ENCODE measurements around the gene MECR. TPM values are rescaled to one million over a fixed set of nuclear protein-coding genes. Genes with fewer than 3 reads are reported as not detected.
A peak's percentile ranks its signal among the peaks of the same experiment; 100 is the strongest.
"Not testable (repeated sequence)": the region's sequence is repeated elsewhere in the genome, so short reads cannot be mapped to it uniquely, and the experiment has no call there.

MECR gene
- total RNA-seq, 5 donors from 2014 or later (not counting 1 experiment from before 2014, with no cell fraction given), result 9.5 to 17.8 (median 17.3) TPM

GRCh38 chr1:29234881-29235280 is 4.1 kb upstream of the MECR start:
- H3K9me3 Mint-ChIP-seq; H3K9me3 ChIP-seq; H3K27ac Mint-ChIP-seq; H3K4me3 ChIP-seq (ENCODE audit: control insufficient read depth in 1 of 2, extremely low read depth in 1 of 2, low read length in 1 of 2); H3K36me3 ChIP-seq (ENCODE audit: control insufficient read depth in 2 of 2, extremely low read depth in 1 of 2, insufficient read depth in 1 of 2, low read length in 1 of 2); DNase-seq; CTCF ChIA-PET; H3K27ac ChIP-seq (ENCODE audit: low read length); H3K4me3 Mint-ChIP-seq; ATAC-seq (replicated peaks in 1 of 4); H3K36me3 Mint-ChIP-seq: not testable (repeated sequence)
- H3K4me1 Mint-ChIP-seq, result peaks cover 32 to 40% (median 40%) of the 10 kb centered on the region in 3 donors
- H3K27me3 Mint-ChIP-seq, result peaks cover 37 to 43% of the 10 kb centered on the region in 2 donors
- WGBS (ENCODE audit: insufficient coverage), result 89% methylated on average over 8 of the region's 9 CpGs
- POLR2A ChIA-PET, result interaction anchor here in 1 of 2 donors (0.7 kb wide), 1 partner anchor 1026 kb away, joined by 3 read pairs; no protein-coding TSS in a partner anchor
- Histone ChIP-seq H3K4me1 (ENCODE audit: control insufficient read depth in 1 of 2, extremely low read depth in 1 of 2, insufficient read depth in 2 of 2, low read length in 2 of 2) (peaks cover 11 to 27% of the 10 kb centered on the region in 2 experiments), H3K27me3 (replicated peaks in 1 of 2; ENCODE audit: control insufficient read depth in 2 of 2, extremely low read depth in 1 of 2, insufficient read depth in 2 of 2, low read length in 1 of 2) (peaks cover 5 to 40% of the 10 kb centered on the region in 2 experiments)

- Mint-ChIP-seq H3K36me3 (no peaks in the 10 kb centered on the region), H3K27ac (no peak overlapping the region), H3K9me3 (no peaks in the 10 kb centered on the region), H3K27me3 (peaks cover 33 to 40% of the 10 kb centered on the region in 2 donors), H3K4me3 (no peak overlapping the region), H3K4me1 (peaks cover 36 to 45% (median 40%) of the 10 kb centered on the region in 3 donors)
- ATAC-seq (replicated peaks in 1 of 4) (no peak), DNase-seq (no peak)
- Histone ChIP-seq H3K27ac (ENCODE audit: low read length) (no peak overlapping the region), H3K27me3 (replicated peaks in 1 of 2; ENCODE audit: control insufficient read depth in 2 of 2, extremely low read depth in 1 of 2, insufficient read depth in 2 of 2, low read length in 1 of 2) (peaks cover 5 to 36% of the 10 kb centered on the region in 2 experiments), H3K4me3 (ENCODE audit: control insufficient read depth in 1 of 2, extremely low read depth in 1 of 2, low read length in 1 of 2) (no peak overlapping the region), H3K36me3 (ENCODE audit: control insufficient read depth in 2 of 2, extremely low read depth in 1 of 2, insufficient read depth in 1 of 2, low read length in 1 of 2) (no peaks in the 10 kb centered on the region), H3K9me3 (no peaks in the 10 kb centered on the region), H3K4me1 (ENCODE audit: control insufficient read depth in 1 of 2, extremely low read depth in 1 of 2, insufficient read depth in 2 of 2, low read length in 2 of 2) (peaks cover 14 to 27% of the 10 kb centered on the region in 2 experiments)
- ChIA-PET CTCF (no interaction called here), POLR2A (interaction anchor here in 1 of 2 donors (0.7 kb wide), 1 partner anchor 1026 kb away, joined by 3 read pairs; no protein-coding TSS in a partner anchor)
- 67% methylated on average over 1 of the region's 1 CpG for WGBS (ENCODE audit: insufficient coverage)
Observed at GRCh38 chr1:29234471-29234870, 3.7 kb upstream of the MECR start.

- CTCF ChIA-PET, result no interaction called here
- Histone ChIP-seq H3K27ac (ENCODE audit: low read length) (no peak overlapping the region), H3K4me3 (ENCODE audit: control insufficient read depth in 1 of 2, extremely low read depth in 1 of 2, low read length in 1 of 2) (no peak overlapping the region), H3K4me1 (ENCODE audit: control insufficient read depth in 1 of 2, extremely low read depth in 1 of 2, insufficient read depth in 2 of 2, low read length in 2 of 2) (peaks cover 14 to 27% of the 10 kb centered on the region in 2 experiments), H3K9me3 (no peaks in the 10 kb centered on the region), H3K27me3 (replicated peaks in 1 of 2; ENCODE audit: control insufficient read depth in 2 of 2, extremely low read depth in 1 of 2, insufficient read depth in 2 of 2, low read length in 1 of 2) (peaks cover 5 to 28% of the 10 kb centered on the region in 2 experiments), H3K36me3 (ENCODE audit: control insufficient read depth in 2 of 2, extremely low read depth in 1 of 2, insufficient read depth in 1 of 2, low read length in 1 of 2) (no peaks in the 10 kb centered on the region)
- H3K9me3 Mint-ChIP-seq, result no peaks in the 10 kb centered on the region
- DNase-seq (no peak), ATAC-seq (replicated peaks in 1 of 4) (no peak)
- H3K36me3 Mint-ChIP-seq, result no peaks in the 10 kb centered on the region
- H3K27ac Mint-ChIP-seq, result no peak overlapping the region
- POLR2A ChIA-PET, result no interaction called here
- H3K4me1 Mint-ChIP-seq, result peaks cover 37 to 43% (median 38%) of the 10 kb centered on the region in 3 donors
- WGBS (ENCODE audit: insufficient coverage), result 93% methylated on average over 4 of the region's 4 CpGs
- H3K27me3 Mint-ChIP-seq, result peaks cover 27 to 33% of the 10 kb centered on the region in 2 donors
- no peak overlapping the region for H3K4me3 Mint-ChIP-seq
Observed at GRCh38 chr1:29233693-29234092, 3.0 kb upstream of the MECR start.

- Mint-ChIP-seq H3K9me3 (no peaks in the 10 kb centered on the region), H3K27me3 (peaks cover 20 to 26% of the 10 kb centered on the region in 2 donors), H3K4me1 (peaks cover 32 to 35% (median 33%) of the 10 kb centered on the region in 3 donors), H3K27ac (no peak overlapping the region), H3K4me3 (peak overlapping the region in 1 of 3 donors; percentile 45), H3K36me3 (no peaks in the 10 kb centered on the region)
- 84% methylated on average over 2 of the region's 3 CpGs for WGBS (ENCODE audit: insufficient coverage)
- Histone ChIP-seq H3K27ac (ENCODE audit: low read length) (no peak overlapping the region), H3K9me3 (no peaks in the 10 kb centered on the region), H3K4me3 (ENCODE audit: control insufficient read depth in 1 of 2, extremely low read depth in 1 of 2, low read length in 1 of 2) (no peak overlapping the region), H3K36me3 (ENCODE audit: control insufficient read depth in 2 of 2, extremely low read depth in 1 of 2, insufficient read depth in 1 of 2, low read length in 1 of 2) (no peaks in the 10 kb centered on the region), H3K4me1 (ENCODE audit: control insufficient read depth in 1 of 2, extremely low read depth in 1 of 2, insufficient read depth in 2 of 2, low read length in 2 of 2) (peaks cover 14 to 18% of the 10 kb centered on the region in 2 experiments), H3K27me3 (replicated peaks in 1 of 2; ENCODE audit: control insufficient read depth in 2 of 2, extremely low read depth in 1 of 2, insufficient read depth in 2 of 2, low read length in 1 of 2) (peaks cover 5 to 18% of the 10 kb centered on the region in 2 experiments)
- POLR2A ChIA-PET, result no interaction called here
- no peak for ATAC-seq (replicated peaks in 1 of 4)
- CTCF ChIA-PET, result interaction anchor here in 1 of 2 donors (0.5 kb wide), 1 partner anchor 115 kb away, joined by 4 read pairs; no protein-coding TSS in a partner anchor
- no peak for DNase-seq
Observed at GRCh38 chr1:29232387-29232786, 1.7 kb upstream of the MECR start.

- peaks cover 5 to 8% of the 10 kb centered on the region in 2 experiments for H3K4me1 ChIP-seq (ENCODE audit: control insufficient read depth in 1 of 2, extremely low read depth in 1 of 2, insufficient read depth in 2 of 2, low read length in 2 of 2)
- peaks cover 0 to 4% of the 10 kb centered on the region in 2 experiments for H3K27me3 ChIP-seq (replicated peaks in 1 of 2; ENCODE audit: control insufficient read depth in 2 of 2, extremely low read depth in 1 of 2, insufficient read depth in 2 of 2, low read length in 1 of 2)
- Mint-ChIP-seq H3K27me3 (peaks cover 7 to 11% of the 10 kb centered on the region in 2 donors), H3K9me3 (no peaks in the 10 kb centered on the region), H3K4me1 (peaks cover 20 to 21% (median 21%) of the 10 kb centered on the region in 3 donors), H3K36me3 (no peaks in the 10 kb centered on the region), H3K27ac (peak overlapping the region in 1 of 2 donors; percentile 93), H3K4me3 (peak overlapping the region; percentile 90 to 99 (median 92))
- WGBS (ENCODE audit: insufficient coverage), result 24% methylated on average over 3 of the region's 4 CpGs
- H3K9me3 ChIP-seq, result no peaks in the 10 kb centered on the region
- no peak for DNase-seq
- POLR2A ChIA-PET, result no interaction called here
- no peak for ATAC-seq (replicated peaks in 1 of 4)
- peak overlapping the region; percentile 32 for H3K27ac ChIP-seq (ENCODE audit: low read length)
- H3K36me3 ChIP-seq (ENCODE audit: control insufficient read depth in 2 of 2, extremely low read depth in 1 of 2, insufficient read depth in 1 of 2, low read length in 1 of 2), result no peaks in the 10 kb centered on the region
- CTCF ChIA-PET, result interaction anchor here in 1 of 2 donors (0.7 kb wide), 1 partner anchor 331 kb away, joined by 4 read pairs; no protein-coding TSS in a partner anchor
- H3K4me3 ChIP-seq (ENCODE audit: control insufficient read depth in 1 of 2, extremely low read depth in 1 of 2, low read length in 1 of 2), result peak overlapping the region; percentile 77 to 80
Observed at GRCh38 chr1:29230204-29230552, 556 bp downstream of the MECR start.

- CTCF ChIA-PET, result no interaction called here
- Histone ChIP-seq H3K4me1 (ENCODE audit: control insufficient read depth in 1 of 2, extremely low read depth in 1 of 2, insufficient read depth in 2 of 2, low read length in 2 of 2) (peaks cover 5 to 8% of the 10 kb centered on the region in 2 experiments), H3K27me3 (replicated peaks in 1 of 2; ENCODE audit: control insufficient read depth in 2 of 2, extremely low read depth in 1 of 2, insufficient read depth in 2 of 2, low read length in 1 of 2) (no peaks in the 10 kb centered on the region), H3K36me3 (ENCODE audit: control insufficient read depth in 2 of 2, extremely low read depth in 1 of 2, insufficient read depth in 1 of 2, low read length in 1 of 2) (peaks cover 0 to 6% of the 10 kb centered on the region in 2 donors), H3K9me3 (no peaks in the 10 kb centered on the region), H3K4me3 (ENCODE audit: control insufficient read depth in 1 of 2, extremely low read depth in 1 of 2, low read length in 1 of 2) (no peak overlapping the region), H3K27ac (ENCODE audit: low read length) (no peak overlapping the region)
- ATAC-seq (replicated peaks in 1 of 4), result no peak
- POLR2A ChIA-PET, result no interaction called here
- no peak overlapping the region for H3K27ac Mint-ChIP-seq
- H3K36me3 Mint-ChIP-seq, result peaks cover 9% of the 10 kb centered on the region
- H3K27me3 Mint-ChIP-seq, result no peaks in the 10 kb centered on the region
- H3K4me3 Mint-ChIP-seq, result no peak overlapping the region
- no peaks in the 10 kb centered on the region for H3K9me3 Mint-ChIP-seq
- peaks cover 20 to 21% (median 21%) of the 10 kb centered on the region in 3 donors for H3K4me1 Mint-ChIP-seq
- 100% methylated on average over 5 of the region's 5 CpGs for WGBS (ENCODE audit: insufficient coverage)
- no peak for DNase-seq
Observed at GRCh38 chr1:29227511-29227910, 3.2 kb downstream of the MECR start.

Measured in T-cell (primary cell).